ENCODE data around the gene NRXN3. TPM values are rescaled to one million over a fixed set of nuclear protein-coding genes. Genes with fewer than 3 reads are reported as not detected.

NRXN3 gene
- polyA plus RNA-seq, 1 experiment = 7.0 TPM

GRCh38 chr14:79534703-79535353 lies 1364.7 kb downstream of the NRXN3 start:
- no peak overlapping the region for H3K4me3 ChIP-seq (ENCODE audit: low read depth, low read length)
- CTCF ChIA-PET = interaction anchor here (1.6 kb wide), 1 partner anchor 9 kb away, joined by 8 read pairs; no protein-coding TSS in a partner anchor
- TF ChIP-seq, protein P1, sequence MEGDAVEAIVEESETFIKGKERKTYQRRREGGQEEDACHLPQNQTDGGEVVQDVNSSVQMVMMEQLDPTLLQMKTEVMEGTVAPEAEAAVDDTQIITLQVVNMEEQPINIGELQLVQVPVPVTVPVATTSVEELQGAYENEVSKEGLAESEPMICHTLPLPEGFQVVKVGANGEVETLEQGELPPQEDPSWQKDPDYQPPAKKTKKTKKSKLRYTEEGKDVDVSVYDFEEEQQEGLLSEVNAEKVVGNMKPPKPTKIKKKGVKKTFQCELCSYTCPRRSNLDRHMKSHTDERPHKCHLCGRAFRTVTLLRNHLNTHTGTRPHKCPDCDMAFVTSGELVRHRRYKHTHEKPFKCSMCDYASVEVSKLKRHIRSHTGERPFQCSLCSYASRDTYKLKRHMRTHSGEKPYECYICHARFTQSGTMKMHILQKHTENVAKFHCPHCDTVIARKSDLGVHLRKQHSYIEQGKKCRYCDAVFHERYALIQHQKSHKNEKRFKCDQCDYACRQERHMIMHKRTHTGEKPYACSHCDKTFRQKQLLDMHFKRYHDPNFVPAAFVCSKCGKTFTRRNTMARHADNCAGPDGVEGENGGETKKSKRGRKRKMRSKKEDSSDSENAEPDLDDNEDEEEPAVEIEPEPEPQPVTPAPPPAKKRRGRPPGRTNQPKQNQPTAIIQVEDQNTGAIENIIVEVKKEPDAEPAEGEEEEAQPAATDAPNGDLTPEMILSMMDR (IDR thresholded peaks at IDR 0.05; ENCODE audit: insufficient read depth, low read depth, low read length) = no peak
- DNase-seq (ENCODE audit: low read depth) = no peak
- H3K27me3 ChIP-seq (ENCODE audit: control insufficient read depth, insufficient read depth, low read length) = no peaks in the 10 kb centered on the region
- no peaks in the 10 kb centered on the region for H3K36me3 ChIP-seq (ENCODE audit: control insufficient read depth, insufficient read depth, low read length)
- POLR2A ChIA-PET = no interaction called here

GRCh38 chr14:79540394-79540793 lies 1370.2 kb downstream of the NRXN3 start:
- H3K27me3 ChIP-seq (ENCODE audit: control insufficient read depth, insufficient read depth, low read length) = no peaks in the 10 kb centered on the region
- TF ChIP-seq, protein P1 (IDR thresholded peaks at IDR 0.05; ENCODE audit: insufficient read depth, low read depth, low read length) = no peak
- no peaks in the 10 kb centered on the region for H3K36me3 ChIP-seq (ENCODE audit: control insufficient read depth, insufficient read depth, low read length)
- CTCF ChIA-PET = no interaction called here
- POLR2A ChIA-PET = no interaction called here
- DNase-seq (ENCODE audit: low read depth) = no peak
- no peak overlapping the region for H3K4me3 ChIP-seq (ENCODE audit: low read depth, low read length)

GRCh38 chr14:79542121-79542520 lies 1371.9 kb downstream of the NRXN3 start:
- H3K27me3 ChIP-seq (ENCODE audit: control insufficient read depth, insufficient read depth, low read length) = no peaks in the 10 kb centered on the region
- no peaks in the 10 kb centered on the region for H3K36me3 ChIP-seq (ENCODE audit: control insufficient read depth, insufficient read depth, low read length)
- POLR2A ChIA-PET = no interaction called here
- CTCF ChIA-PET = interaction anchor here (0.9 to 1.6 kb wide), 2 partner anchors 11 to 583 kb away, joined by 4 to 5 read pairs; no protein-coding TSS in a partner anchor
- H3K4me3 ChIP-seq (ENCODE audit: low read depth, low read length) = no peak overlapping the region
- TF ChIP-seq, protein P1 (IDR thresholded peaks at IDR 0.05; ENCODE audit: insufficient read depth, low read depth, low read length) = no peak
- DNase-seq (ENCODE audit: low read depth) = peak; percentile 8

GRCh38 chr14:79543348-79543747 lies 1373.2 kb downstream of the NRXN3 start:
- Histone ChIP-seq H3K4me3 (ENCODE audit: low read depth, low read length) (no peak overlapping the region), H3K27me3 (ENCODE audit: control insufficient read depth, insufficient read depth, low read length) (no peaks in the 10 kb centered on the region), H3K36me3 (ENCODE audit: control insufficient read depth, insufficient read depth, low read length) (no peaks in the 10 kb centered on the region)
- CTCF ChIA-PET = interaction anchor here (1.0 to 2.0 kb wide), 4 partner anchors 8 to 584 kb away, joined by 3 to 12 read pairs (median 6); no protein-coding TSS in a partner anchor
- DNase-seq (ENCODE audit: low read depth) = no peak
- TF ChIP-seq, protein P1 (IDR thresholded peaks at IDR 0.05; ENCODE audit: insufficient read depth, low read depth, low read length) = no peak
- POLR2A ChIA-PET = no interaction called here

- Histone ChIP-seq H3K27me3 (ENCODE audit: control insufficient read depth, insufficient read depth, low read length) (no peaks in the 10 kb centered on the region), H3K4me3 (ENCODE audit: low read depth, low read length) (no peak overlapping the region), H3K36me3 (ENCODE audit: control insufficient read depth, insufficient read depth, low read length) (no peaks in the 10 kb centered on the region)
- TF ChIP-seq, protein P1 (IDR thresholded peaks at IDR 0.05; ENCODE audit: insufficient read depth, low read depth, low read length) = peak; percentile 45
- ChIA-PET CTCF (interaction anchor here (0.6 to 2.0 kb wide), 5 partner anchors 9 to 457 kb away, joined by 3 to 12 read pairs (median 4); no protein-coding TSS in a partner anchor), POLR2A (interaction anchor here (0.7 kb wide), 1 partner anchor 101 kb away, joined by 4 read pairs; no protein-coding TSS in a partner anchor)
- no peak for DNase-seq (ENCODE audit: low read depth)
Observed at GRCh38 chr14:79543967-79544697, 1374.0 kb downstream of the NRXN3 start.

Data from BJ (cell line).